HG03521 (cell line): ENCODE data around the gene PECR.

Experiments used
- ATAC-seq: cut with Tn5 transposase; IDR thresholded peaks from one replicate; pipeline ENCODE4 v1.9.1; 2021; ENCODE audit warnings: mild to moderate bottlenecking, moderate library complexity; ENCODE audit not compliant: unreplicated experiment

PECR gene

GRCh38 chr2:216081487-216082116 is at the start of gene PECR, which contains the start of gene TMEM169:
PECR (minus strand) TSS chr2:216081809; CDS start chr2:216081741, 68 bp downstream.
TMEM169 (plus strand) TSS chr2:216081919; CDS start chr2:216095964, 14,045 bp downstream.
- peak; percentile 91 for ATAC-seq

- ATAC-seq: no peak
These were observed 48.9 kb upstream of the PECR start for GRCh38 chr2:216130346-216130971.

GRCh38 chr2:216126943-216127342 is 45.3 kb upstream of the PECR start:
- ATAC-seq: no peak

GRCh38 chr2:216121255-216121654 is 39.6 kb upstream of the PECR start:
- no peak for ATAC-seq

GRCh38 chr2:216119986-216120385 is 38.4 kb upstream of the PECR start:
- ATAC-seq: no peak

GRCh38 chr2:216119146-216119545 is 37.5 kb upstream of the PECR start:
- ATAC-seq: no peak

- no peak for ATAC-seq
These were observed 36.9 kb upstream of the PECR start for GRCh38 chr2:216118474-216118873.

- no peak for ATAC-seq
These were observed 36.1 kb upstream of the PECR start for GRCh38 chr2:216117561-216118340.

GRCh38 chr2:216116418-216116817 is 34.8 kb upstream of the PECR start:
- ATAC-seq: no peak

- peak; percentile 48 for ATAC-seq
These were observed 33.3 kb upstream of the PECR start for GRCh38 chr2:216114714-216115531.

- ATAC-seq: no peak
These were observed 32.7 kb upstream of the PECR start for GRCh38 chr2:216114382-216114713.

- ATAC-seq: peak; percentile 61
These were observed 32.0 kb upstream of the PECR start for GRCh38 chr2:216113572-216113971.

- ATAC-seq: no peak
These were observed 31.3 kb upstream of the PECR start for GRCh38 chr2:216112926-216113325.

- no peak for ATAC-seq
These were observed 29.5 kb upstream of the PECR start for GRCh38 chr2:216111122-216111521.

- ATAC-seq: no peak
These were observed 29.0 kb upstream of the PECR start for GRCh38 chr2:216110620-216111019.

GRCh38 chr2:216109962-216110614 is 28.5 kb upstream of the PECR start:
- ATAC-seq: no peak

- peak; percentile 51 for ATAC-seq
These were observed 27.6 kb upstream of the PECR start, which contains the start of gene XRCC5 for GRCh38 chr2:216108967-216109921. XRCC5 (plus strand) TSS chr2:216109348; CDS start chr2:216109437, 89 bp downstream.

GRCh38 chr2:216108310-216108966 is 26.8 kb upstream of the PECR start:
- no peak for ATAC-seq

GRCh38 chr2:216107760-216108159 is 26.2 kb upstream of the PECR start:
- ATAC-seq: no peak
